H7 (cell line): ENCODE measurements around the gene NDUFS1. TPM values are rescaled to one million over a fixed set of nuclear protein-coding genes. Genes with fewer than 3 reads are reported as not detected.
A peak's percentile ranks its signal among the peaks of the same experiment; 100 is the strongest.
"Not testable (repeated sequence)": the region's sequence is repeated elsewhere in the genome, so short reads cannot be mapped to it uniquely, and the experiment has no call there.

ENCODE experiments used
- DNase-seq: peaks from one replicate; pipeline ENCODE4 v3.0.0; 2012
- H3K27me3 ChIP-seq: 2 replicates; pipeline ENCODE4 v1.6.0; 2011; ENCODE audit warnings: mild to moderate bottlenecking, low read length; ENCODE audit not compliant: control insufficient read depth, insufficient read depth
- H3K36me3 ChIP-seq: replicated peaks from 2 replicates; pipeline ENCODE4 v1.5.1; 2011; ENCODE audit warnings: low read length; ENCODE audit not compliant: control insufficient read depth, insufficient read depth
- H3K4me3 ChIP-seq: 2 replicates; pipeline ENCODE4 v1.5.1; 2011; ENCODE audit warnings: low read depth, mild to moderate bottlenecking, control low read depth, low read length, moderate library complexity; ENCODE audit not compliant: insufficient read depth
- total RNA-seq: library from RNA; depleted of rRNA; stranded (reverse); fragments of >200 nt; shearing (Covaris generic); gene quantifications from 2 replicates; pipeline ENCODE4 v1.2.3, GENCODE V29; 2014

The NDUFS1 gene
- total RNA-seq, 1 experiment from 2014 or later: 93.7 TPM

- H3K36me3 ChIP-seq, DNase-seq, H3K27me3 ChIP-seq, H3K4me3 ChIP-seq: not testable (repeated sequence)
These were observed 60.4 kb downstream of the NDUFS1 start for GRCh38 chr2:206098872-206099271.

- Histone ChIP-seq H3K36me3 (no peaks in the 10 kb centered on the region), H3K27me3 (no peaks in the 10 kb centered on the region), H3K4me3 (no peak overlapping the region)
- DNase-seq: no peak
These were observed 60.8 kb downstream of the NDUFS1 start for GRCh38 chr2:206098471-206098870.

DNA sequence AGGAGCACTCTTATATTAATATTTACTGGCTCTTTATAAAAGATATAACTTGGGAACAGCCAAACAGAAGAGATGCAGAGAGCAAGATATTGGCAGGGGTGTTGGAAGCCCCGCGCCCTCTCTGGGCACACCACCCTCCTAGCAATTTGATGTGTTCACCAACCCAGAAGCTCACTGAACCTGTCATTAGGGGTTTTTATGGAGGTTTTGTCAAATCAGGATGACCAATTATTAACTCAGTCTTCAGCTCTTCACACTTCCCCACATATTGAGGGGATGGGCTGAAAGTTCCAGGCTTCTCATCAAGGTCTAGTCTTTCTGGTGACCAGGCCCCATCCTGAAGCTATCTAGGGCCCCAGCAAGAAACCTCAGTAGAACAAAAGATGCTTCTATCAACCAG, 62.4 kb downstream of the NDUFS1 start:
- H3K36me3 ChIP-seq: no peaks in the 10 kb centered on the region
- no peak overlapping the region for H3K4me3 ChIP-seq
- no peaks in the 10 kb centered on the region for H3K27me3 ChIP-seq
- no peak for DNase-seq

DNA sequence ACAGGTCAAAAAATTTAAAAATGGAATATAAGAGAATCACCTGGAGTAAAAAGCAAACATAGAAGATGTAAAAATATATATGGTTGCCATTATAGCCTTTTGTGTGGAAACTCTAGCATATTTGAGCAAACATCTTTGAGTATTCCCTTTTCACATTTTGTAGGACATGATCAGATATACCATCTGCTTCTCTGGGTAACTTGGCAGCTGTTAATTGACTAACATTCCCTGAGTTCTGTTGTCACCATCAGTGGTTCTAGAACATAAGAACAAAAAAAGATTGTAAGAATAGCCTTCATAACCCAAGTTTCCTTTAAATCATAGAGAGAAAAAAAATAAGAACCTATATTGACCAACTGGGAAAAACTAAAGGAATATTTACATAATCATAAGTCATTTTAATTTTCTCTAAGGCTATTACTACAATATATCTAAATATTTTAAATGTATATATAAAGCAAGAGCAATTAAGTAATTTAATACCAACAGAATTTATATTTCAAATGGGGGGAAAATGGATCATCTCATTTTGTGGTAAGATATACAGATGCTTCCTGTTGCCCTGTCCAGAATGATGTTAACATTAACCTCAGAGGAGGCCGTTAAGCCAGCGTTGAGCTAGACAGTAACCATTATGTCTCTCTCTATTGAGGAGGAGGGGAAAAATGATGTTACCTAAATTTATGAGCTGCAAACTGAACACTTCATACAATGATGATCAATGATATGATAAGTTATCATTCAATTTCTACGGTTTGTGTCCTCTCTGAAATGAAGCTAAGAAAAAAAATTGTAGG, 63.5 kb downstream of the NDUFS1 start:
- no peak for DNase-seq
- H3K4me3 ChIP-seq: no peak overlapping the region

DNA sequence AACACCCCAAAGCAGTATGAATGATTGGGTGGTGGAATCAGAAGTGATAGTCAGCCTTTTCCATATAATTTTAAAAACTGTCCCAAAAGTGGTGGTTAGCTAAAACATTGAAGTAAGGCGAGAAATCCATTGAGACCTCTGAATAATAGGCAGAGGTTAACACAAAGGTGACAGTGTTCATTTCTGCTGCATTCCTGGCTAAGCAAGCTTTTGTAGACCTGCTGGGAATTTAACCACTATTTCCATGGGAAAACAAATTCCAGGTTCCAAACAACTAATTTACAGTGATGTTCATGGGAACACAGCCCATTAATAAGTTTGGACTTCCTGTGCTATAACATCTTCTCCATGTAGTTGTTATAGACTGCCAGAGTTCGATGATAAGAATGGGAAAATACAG, 66.9 kb downstream of the NDUFS1 start:
- no peak for DNase-seq
- H3K36me3 ChIP-seq: no peaks in the 10 kb centered on the region; the same call in none of the 2 replicates
- no peaks in the 10 kb centered on the region for H3K27me3 ChIP-seq
- no peak overlapping the region for H3K4me3 ChIP-seq

More for the DNA sequence above, 63.5 kb downstream of the NDUFS1 start:
- no peaks in the 10 kb centered on the region for H3K36me3 ChIP-seq
- no peaks in the 10 kb centered on the region for H3K27me3 ChIP-seq

- DNase-seq: no peak
- no peaks in the 10 kb centered on the region for H3K27me3 ChIP-seq
- no peak overlapping the region for H3K4me3 ChIP-seq
- H3K36me3 ChIP-seq: no peaks in the 10 kb centered on the region; the same call in none of the 2 replicates
These were observed 71.0 kb downstream of the NDUFS1 start for GRCh38 chr2:206088248-206088647.

- peak overlapping the region; percentile 49 for H3K4me3 ChIP-seq
- no peaks in the 10 kb centered on the region; the same call in none of the 2 replicates for H3K36me3 ChIP-seq
- no peak for DNase-seq
- no peaks in the 10 kb centered on the region for H3K27me3 ChIP-seq
These were observed 72.4 kb downstream of the NDUFS1 start for GRCh38 chr2:206086716-206087350.

DNA sequence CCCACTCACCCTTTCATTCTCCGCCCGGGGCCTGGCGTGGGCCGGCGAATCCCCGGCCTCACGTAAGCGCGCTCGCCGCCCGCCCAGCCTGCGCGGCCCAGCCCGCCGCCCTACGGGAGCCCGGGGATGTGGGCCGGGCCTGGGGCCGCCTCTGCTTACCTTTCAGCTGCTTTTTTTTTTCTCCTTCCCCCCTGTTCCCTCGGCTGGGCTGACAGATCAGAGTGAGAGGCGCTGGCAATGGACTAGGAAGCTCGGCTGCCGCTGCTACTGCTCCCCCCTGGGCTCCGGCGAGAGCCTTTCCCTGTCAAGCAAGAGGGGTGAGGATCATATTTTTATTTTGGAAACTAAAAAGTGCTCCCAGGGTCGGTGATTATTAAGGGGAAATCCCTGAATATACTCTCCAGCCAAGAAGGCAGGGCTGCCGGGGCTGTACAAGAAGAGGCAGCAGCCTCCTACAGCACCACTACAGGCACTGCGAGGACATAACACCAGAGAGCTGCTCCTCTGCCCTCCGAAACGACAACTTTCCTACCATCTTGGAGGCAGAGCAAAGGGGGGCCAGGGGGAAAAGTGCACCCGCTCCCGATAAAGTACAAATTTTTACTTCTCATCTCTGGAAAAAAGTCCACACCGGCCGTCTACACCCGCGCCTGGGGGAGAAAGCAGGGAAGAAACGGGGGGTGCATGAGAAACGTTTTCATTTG, 73.3 kb downstream of the NDUFS1 start, which contains the start of gene INO80D:
TSS of gene INO80D (minus strand) at position 433 of the 704 bp plus-strand sequence. CDS start 23,158 bp downstream, outside the sequence.
- DNase-seq: peak; percentile 83
- Histone ChIP-seq H3K27me3 (no peaks in the 10 kb centered on the region), H3K36me3 (no peaks in the 10 kb centered on the region; the same call in none of the 2 replicates), H3K4me3 (peak within 1 kb of the TSS; percentile 49)

DNA sequence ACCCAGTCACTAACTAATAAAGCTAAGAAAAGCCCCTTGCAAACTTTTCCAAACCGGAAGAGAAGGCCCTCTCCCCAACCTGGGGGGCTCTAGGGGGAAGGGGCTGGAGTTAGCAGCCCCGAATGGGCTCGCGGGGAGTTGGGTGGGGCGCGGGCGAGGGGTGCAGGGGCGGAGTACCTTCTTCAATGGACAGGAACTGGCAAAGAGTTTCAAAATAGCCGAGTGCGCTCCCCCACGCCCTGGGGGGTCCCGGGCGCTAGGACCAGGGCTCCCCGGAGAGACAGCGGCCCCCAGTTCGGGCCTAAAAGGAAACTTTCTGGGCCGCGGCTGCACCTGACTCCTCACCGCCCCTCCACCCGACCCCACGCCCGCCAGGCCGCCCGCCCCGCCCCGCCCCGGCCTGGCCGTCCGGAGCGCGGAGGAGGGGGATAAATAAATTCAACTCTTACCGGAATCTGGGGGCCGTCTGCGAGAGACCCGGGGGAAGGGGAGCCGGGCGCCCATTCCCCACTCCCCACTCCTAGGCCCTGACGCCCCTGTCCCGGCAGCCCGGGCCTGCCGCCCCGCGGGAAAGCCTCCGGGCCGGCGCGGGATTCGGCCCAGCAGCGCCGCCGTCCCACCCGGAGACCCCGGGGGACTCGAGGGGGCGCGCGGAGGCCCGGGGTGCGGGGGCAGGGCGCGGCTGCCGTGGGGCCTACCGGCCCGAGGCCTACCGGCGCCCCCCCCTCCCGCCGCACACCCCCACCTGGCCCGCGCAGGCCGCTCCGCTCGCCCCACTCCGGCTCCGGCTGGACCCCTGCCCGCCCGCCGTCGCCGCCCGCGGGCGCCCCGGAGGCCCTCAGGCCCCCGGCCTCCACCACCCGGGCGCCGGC, 74.1 kb downstream of the NDUFS1 start:
- H3K4me3 ChIP-seq: peak overlapping the region; percentile 49
- H3K36me3 ChIP-seq: no peaks in the 10 kb centered on the region; the same call in 1 of the 2 replicates
- H3K27me3 ChIP-seq: no peaks in the 10 kb centered on the region
- DNase-seq: peak; percentile 73

DNA sequence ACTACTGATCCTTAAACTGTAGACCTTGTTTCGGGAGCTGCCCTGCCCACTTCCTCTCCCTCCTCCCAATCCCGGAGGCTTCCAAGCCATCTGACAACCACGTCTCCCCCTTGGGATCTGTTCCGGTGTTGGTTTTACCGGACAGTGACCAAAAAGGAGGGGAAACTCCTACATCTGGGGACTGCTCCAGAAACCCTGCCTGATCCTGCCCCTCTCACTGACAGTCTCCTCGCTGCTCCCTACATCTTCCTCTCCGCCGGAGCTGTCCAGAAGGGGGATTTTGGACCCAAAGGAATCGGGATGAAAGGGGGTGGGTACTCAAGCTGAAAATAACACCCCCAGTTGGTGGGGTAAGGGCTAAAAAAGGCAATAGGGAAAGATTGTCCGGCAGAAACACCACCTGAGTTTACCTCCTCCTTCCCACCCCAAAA, 74.8 kb downstream of the NDUFS1 start:
- Histone ChIP-seq H3K4me3 (peak overlapping the region; percentile 49), H3K36me3 (no peaks in the 10 kb centered on the region), H3K27me3 (no peaks in the 10 kb centered on the region)
- peak; percentile 77 for DNase-seq

GRCh38 chr2:206083602-206084438, 75.4 kb downstream of the NDUFS1 start:
- no peaks in the 10 kb centered on the region for H3K27me3 ChIP-seq
- DNase-seq: peak; percentile 77

DNA sequence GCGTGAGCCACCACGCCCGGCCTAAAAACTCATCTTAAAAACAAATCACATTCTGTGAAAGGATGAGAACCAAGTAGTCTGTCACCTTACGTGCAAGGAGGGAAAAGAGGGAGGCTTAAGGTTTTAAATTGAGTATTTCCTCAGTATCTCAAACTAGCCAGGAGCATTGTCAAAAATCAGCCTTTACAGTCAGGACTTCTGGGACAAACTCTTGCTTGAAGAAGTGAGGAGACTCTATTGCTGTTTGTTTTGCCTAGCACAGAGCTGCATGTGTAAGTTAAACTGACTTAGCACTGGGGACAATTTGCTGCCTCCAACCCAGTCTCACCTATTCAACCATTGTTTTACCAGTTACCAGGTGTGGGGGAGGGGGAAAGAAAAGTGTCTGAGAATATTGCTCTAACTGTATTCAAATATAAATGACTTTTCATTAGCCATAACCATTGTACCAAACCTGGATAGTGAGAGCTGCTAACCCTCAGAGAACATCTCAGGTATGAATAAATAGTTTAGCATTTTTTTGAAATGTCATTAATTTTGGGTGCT, 76.9 kb downstream of the NDUFS1 start:
- no peak for DNase-seq
- H3K4me3 ChIP-seq: peak overlapping the region; percentile 3; the same call in 1 of the 2 replicates

More at GRCh38 chr2:206083602-206084438, 75.4 kb downstream of the NDUFS1 start:
- H3K4me3 ChIP-seq: peak overlapping the region; percentile 49
- no peaks in the 10 kb centered on the region for H3K36me3 ChIP-seq

DNA sequence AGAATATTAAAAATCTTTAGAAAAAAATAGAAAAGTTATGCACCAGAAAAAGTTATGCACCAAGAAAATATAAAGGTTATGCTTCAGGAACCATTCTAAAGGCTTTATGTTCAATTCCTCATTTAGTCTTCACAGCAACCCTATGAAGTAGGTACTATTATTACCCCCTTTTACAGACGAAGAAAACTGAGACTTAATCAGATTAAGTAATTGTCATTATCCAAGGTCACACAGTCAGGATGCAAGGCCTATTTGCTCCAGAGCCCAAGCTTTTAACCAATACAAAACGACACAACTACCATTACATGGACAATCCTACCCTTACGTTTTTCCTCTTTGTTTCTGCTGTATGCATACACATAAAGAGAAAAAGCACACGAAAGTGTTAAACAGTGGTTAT, 78.3 kb downstream of the NDUFS1 start:
- Histone ChIP-seq H3K36me3 (no peaks in the 10 kb centered on the region), H3K27me3 (no peaks in the 10 kb centered on the region), H3K4me3 (no peak overlapping the region)
- no peak for DNase-seq

More for the DNA sequence above, 76.9 kb downstream of the NDUFS1 start:
- H3K27me3 ChIP-seq: no peaks in the 10 kb centered on the region
- no peaks in the 10 kb centered on the region for H3K36me3 ChIP-seq
